Epidermal melanocyte (primary cell): ENCODE results near the gene OOSP4B.
"Not testable (repeated sequence)": the region's sequence is repeated elsewhere in the genome, so short reads cannot be mapped to it uniquely, and the experiment has no call there.

Experiments used
- DNase-seq: peaks from one replicate; pipeline ENCODE4 v3.0.0; 2011; ENCODE audit warnings: low spot score; ENCODE audit not compliant: insufficient read length

Gene OOSP4B

DNA sequence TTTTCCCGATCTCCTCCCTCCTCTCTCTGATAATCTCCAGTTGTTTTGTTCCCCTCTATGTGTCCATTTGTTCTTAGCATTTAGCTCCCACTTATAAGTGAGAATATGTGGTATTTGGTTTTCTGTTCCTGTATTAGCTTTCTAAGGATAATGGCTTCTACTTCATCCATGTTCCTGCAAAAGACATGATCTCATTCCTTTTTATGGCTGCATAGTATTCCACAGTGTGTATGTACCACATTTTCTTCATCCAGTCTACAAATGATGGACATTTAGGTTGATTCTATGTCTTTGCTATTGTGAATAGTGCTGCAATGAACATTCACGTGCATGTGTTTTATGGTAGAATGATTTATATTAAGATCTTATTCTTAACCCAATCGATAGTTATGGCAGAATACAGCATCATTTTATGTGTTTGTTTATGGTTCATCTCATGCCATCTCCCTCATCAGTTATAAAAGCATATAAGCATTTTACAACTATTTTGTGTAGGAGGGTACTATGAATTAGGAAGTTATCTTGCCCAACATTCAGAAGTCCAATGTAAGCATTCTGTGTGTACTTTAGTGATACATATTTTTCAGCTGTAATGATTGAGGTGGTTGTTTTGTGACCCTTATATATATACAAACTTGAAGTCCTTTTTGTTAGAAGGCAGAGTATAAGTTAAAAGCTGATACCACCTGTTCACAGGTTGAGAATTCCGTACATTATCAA, 42.7 kb downstream of the OOSP4B start:
- no peak for DNase-seq

DNA sequence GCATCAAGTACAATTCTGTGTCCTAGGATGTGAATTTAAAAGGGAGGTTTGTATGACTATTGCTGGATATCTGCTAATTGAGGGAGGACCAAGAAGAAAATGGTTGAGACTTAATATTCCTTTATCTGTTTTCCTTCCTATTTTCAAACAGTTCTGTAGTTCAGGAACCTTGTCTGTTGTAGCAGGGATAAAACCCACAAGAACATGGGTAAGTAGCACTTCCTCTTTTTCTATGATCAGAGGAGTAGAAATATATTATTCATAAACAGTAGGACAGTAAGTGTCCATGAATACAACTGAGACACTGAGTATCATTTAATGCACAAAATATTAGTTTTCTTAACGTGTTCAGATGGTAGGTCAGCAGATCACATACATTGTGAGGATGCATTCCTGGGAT, 47.1 kb downstream of the OOSP4B start:
- no peak for DNase-seq

DNA sequence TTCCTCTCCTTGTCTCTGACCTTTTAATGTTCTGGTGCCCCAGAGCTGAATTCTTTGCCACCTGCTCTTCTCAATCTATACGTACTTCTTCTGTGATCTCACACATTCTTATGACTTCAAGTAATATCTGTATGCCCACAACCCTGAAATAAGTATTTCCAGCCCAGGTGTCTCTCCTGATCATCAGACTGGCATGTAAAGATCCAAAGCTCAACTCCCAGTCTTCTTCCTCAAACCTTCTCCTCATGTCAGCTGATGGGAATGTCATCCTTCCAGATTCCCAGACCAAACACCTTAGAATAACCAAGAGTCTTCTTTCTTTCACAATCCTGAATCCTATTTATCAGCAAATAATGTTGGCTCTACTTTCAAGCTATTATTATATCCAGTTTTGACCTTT, 48.8 kb downstream of the OOSP4B start:
- no peak for DNase-seq

DNA sequence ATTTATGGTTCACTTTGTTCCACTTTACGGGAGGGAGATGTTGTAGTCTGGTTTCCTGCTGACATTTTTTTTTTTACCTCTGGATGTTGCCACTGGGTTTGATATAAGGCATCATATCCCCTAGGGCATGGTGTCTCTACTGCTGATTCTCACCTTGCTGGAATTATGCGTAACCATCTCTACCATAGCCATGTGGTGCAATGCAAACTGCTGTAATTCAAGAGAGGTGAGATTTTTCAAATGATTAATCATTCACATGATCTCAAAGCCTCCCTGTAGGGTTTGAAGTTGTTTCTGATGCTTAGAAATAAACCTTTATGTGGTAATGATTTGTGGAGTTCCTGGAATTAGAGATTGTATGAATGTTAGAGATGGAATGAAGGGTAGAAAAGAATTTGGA, 52.5 kb downstream of the OOSP4B start:
- DNase-seq = no peak

DNA sequence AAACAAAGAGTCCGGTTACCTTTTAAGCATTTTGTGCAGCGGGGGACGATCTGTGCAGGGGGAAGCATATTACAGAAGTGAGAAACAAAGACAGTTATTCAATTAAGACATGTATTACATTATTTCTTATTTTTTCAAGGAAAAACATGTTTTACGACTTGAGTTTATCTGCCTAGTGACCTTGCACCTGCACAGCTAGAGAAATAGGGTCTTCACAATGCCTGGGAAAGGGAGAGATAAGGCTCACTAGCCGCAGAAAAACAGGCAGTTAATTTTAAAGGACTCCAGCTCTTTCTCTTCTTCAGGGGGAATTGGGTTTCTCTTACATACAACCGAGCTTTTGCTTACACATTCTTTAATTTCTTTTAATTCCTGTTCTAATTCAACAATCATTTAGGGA, 54.7 kb downstream of the OOSP4B start:
- DNase-seq = not testable (repeated sequence)

DNA sequence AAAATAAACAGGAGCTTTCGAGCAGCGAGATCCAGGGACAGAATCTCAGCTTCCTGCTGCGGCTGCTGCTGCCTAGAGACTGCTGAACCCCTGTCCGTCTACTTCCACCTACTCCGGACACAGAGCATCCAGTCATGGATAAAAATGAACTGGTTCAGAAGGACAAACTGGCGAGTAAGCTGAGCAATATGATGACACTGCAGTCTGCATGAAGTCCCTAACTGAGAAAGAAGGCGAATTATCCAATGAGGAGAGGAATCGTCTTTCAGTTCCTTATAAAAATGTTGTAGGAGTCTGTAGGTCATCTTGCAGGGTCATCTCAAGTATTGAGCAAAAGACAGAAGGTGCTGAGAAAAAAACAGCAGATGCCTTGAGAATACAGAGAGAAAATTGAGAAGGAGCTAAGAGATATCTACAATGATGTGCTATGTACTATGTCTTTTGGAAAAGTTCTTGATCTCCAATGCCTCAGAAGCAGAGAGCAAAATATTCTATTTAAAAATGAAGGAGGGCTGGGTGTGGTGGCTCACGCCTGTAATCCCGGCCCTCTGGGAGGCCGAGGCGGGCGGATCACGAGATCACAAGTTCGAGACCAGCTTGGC, 60.3 kb downstream of the OOSP4B start:
- no peak for DNase-seq

DNA sequence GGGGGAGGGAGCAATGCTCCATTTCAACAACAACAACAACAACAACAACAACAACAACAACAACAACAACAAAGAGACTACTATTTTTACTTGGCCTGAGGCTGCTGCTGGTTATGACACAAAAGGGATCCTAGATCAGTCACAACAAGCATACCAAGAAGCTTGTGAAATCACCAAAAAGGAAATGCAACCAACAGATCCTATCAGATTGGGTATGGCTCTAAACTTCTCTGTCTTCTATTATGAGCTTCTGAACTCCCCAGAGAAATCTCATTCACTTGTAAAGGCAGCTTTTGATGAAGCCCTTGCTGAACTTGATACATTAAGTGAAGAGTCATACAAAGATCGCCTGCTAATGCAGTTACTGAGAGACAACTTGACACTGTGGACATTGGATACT, 61.0 kb downstream of the OOSP4B start:
- no peak for DNase-seq

DNA sequence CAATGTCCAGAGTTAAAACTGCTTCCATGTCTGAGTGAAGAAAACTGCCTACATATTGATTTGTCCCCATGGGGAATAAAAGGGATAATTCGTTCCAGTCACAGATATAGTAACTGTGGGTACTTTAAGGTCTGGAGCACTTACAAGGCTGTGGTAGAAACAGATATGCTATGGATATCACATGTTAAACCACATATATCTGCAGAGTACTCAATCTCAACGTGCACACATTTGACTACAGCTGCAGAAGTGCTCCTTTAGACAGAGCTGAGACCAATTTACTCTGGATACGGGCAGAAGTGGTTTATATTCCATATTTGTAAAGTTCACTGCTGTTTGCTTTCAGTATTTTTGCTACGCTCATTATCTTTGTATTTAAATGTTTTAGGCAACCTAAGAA, 61.8 kb downstream of the OOSP4B start:
- no peak for DNase-seq

DNA sequence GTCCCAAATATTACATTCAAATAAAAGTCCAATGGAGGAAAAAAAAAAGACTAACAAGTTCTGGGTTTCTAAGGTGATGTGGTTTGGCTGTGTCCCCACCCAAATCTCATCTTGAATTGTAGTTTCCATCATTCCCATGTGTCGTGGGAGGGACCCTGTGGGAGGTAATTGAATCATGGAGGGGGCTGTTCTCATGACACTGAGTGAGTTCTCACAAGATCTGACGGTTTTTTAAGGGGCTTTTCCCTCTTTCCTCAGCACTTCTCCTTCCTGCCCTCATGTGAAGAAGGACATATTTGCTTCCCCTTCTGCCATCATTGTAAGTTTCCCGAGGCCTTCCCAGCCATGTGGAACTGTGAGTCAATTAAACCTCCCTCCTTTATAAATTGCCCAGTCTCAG, 63.6 kb downstream of the OOSP4B start:
- no peak for DNase-seq
